ENCODE measurements around the gene TOX3. TPM values are rescaled to one million over a fixed set of nuclear protein-coding genes. Genes with fewer than 3 reads are reported as not detected.

The TOX3 gene
- total and polyA plus RNA-seq, 2 of the 13 experiments (the other 11 are each of a cell fraction or from before 2014, with no cell fraction given), result 14.5 to 98.6 TPM

DNA sequence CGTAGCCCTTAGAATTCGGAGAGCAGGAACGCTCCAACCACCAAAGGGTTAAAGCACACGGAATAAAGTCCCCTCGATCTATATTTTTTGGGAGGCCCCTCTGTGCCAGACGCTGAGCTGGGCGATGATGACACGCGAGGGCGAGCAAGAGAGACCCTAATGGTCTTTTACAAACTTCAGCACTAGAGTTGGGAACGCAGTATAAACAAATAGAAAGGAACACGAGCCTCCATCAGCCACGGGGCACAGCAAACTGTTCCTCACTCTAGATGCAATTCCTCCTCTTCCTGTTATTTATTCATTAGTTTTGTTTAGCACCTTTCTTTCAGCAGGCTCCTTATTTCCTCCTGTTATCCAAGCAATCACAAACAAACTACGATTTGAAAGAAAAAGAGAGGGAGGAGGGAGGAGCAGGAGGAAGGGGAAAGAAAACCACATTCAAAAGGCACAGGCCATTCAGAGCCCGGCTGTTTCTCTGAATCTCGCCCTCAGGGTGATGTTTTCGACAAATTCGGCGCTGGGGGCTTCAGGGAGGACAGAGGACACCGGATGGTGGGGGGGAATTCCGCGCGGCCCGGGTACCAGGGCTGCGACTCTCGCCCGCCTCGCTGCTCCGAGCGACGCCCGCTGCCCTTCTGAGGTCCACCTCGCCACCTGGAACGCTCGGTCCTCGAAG, 1.6 kb downstream of the TOX3 start (continued):
- 0 out of 2 replicates have a peak, but pooled peaks have one; percentile 4 for TF ChIP-seq ATF2 (CRISPR knock-in tag; IDR thresholded peaks at IDR 0.05)
- peak; percentile 85 for TF ChIP-seq HNRNPL (IDR thresholded peaks at IDR 0.05; ENCODE audit: low read depth, low read length)
- TF ChIP-seq, protein P1, sequence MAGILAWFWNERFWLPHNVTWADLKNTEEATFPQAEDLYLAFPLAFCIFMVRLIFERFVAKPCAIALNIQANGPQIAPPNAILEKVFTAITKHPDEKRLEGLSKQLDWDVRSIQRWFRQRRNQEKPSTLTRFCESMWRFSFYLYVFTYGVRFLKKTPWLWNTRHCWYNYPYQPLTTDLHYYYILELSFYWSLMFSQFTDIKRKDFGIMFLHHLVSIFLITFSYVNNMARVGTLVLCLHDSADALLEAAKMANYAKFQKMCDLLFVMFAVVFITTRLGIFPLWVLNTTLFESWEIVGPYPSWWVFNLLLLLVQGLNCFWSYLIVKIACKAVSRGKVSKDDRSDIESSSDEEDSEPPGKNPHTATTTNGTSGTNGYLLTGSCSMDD (CRISPR knock-in tag; IDR thresholded peaks at IDR 0.05), result no peak
- no peak for TF ChIP-seq ZEB1 (IDR thresholded peaks at IDR 0.05; ENCODE audit: insufficient replicate concordance, low read depth)
- peak; percentile 51; the same call in 1 of the 2 replicates for TF ChIP-seq ZNF430 (CRISPR knock-in tag; IDR thresholded peaks at IDR 0.05)
- TF ChIP-seq RFXANK (CRISPR knock-in tag; IDR thresholded peaks at IDR 0.05), result no peak
- no peak; the same call in 1 of the 2 replicates for TF ChIP-seq ZBTB14 (CRISPR knock-in tag; IDR thresholded peaks at IDR 0.05)
- TF ChIP-seq ZSCAN25 (CRISPR knock-in tag; IDR thresholded peaks at IDR 0.05), result peak; percentile 77; the same call in 1 of the 2 replicates
- no peak for TF ChIP-seq NRL (CRISPR knock-in tag; IDR thresholded peaks at IDR 0.05; ENCODE audit: borderline replicate concordance)
- TF ChIP-seq SETDB1 (CRISPR knock-in tag; IDR thresholded peaks at IDR 0.05; ENCODE audit: borderline replicate concordance), result no peak
- no peak for TF ChIP-seq BRCA1 (CRISPR knock-in tag; IDR thresholded peaks at IDR 0.05)
- no peak for TF ChIP-seq ZNF782 (CRISPR knock-in tag; IDR thresholded peaks at IDR 0.05; ENCODE audit: borderline replicate concordance)
- peak; percentile 62; the same call in 1 of the 2 replicates for TF ChIP-seq HDAC1 (CRISPR knock-in tag; IDR thresholded peaks at IDR 0.05)
- no peak for TF ChIP-seq ZNF562 (CRISPR knock-in tag; IDR thresholded peaks at IDR 0.05; ENCODE audit: borderline replicate concordance)
- TF ChIP-seq RAD51 (IDR thresholded peaks at IDR 0.05; ENCODE audit: borderline replicate concordance), result no peak
- TF ChIP-seq ZNF569 (CRISPR knock-in tag; IDR thresholded peaks at IDR 0.05; ENCODE audit: borderline replicate concordance), result no peak
- TF ChIP-seq ZNF101 (CRISPR knock-in tag; IDR thresholded peaks at IDR 0.05; ENCODE audit: borderline replicate concordance, low read depth), result no peak
- peak; percentile 21; the same call in 1 of the 2 replicates for TF ChIP-seq HNF1B (CRISPR knock-in tag; IDR thresholded peaks at IDR 0.05)
- no peak for TF ChIP-seq ZSCAN9 (CRISPR knock-in tag; IDR thresholded peaks at IDR 0.05; ENCODE audit: borderline replicate concordance)
- no peak for TF ChIP-seq MZF1 (CRISPR knock-in tag; IDR thresholded peaks at IDR 0.05; ENCODE audit: borderline replicate concordance)
- TF ChIP-seq HOXA7 (CRISPR knock-in tag; IDR thresholded peaks at IDR 0.05), result no peak
- no peak for TF ChIP-seq ZBTB49 (CRISPR knock-in tag; IDR thresholded peaks at IDR 0.05; ENCODE audit: borderline replicate concordance)
